GM15510 (cell line): ENCODE data around the gene FHDC1.

ENCODE experiments used
- POLR2A ChIP-seq: IDR thresholded peaks from 3 replicates; pipeline ENCODE4 v1.6.1; 2011; ENCODE audit warnings: borderline replicate concordance; ENCODE audit not compliant: insufficient read length; ENCODE audit errors: extremely low read depth

Gene FHDC1

GRCh38 chr4:152928286-152928685 is 7.8 kb upstream of the FHDC1 start:
- no peak for TF ChIP-seq POLR2A

- no peak for TF ChIP-seq POLR2A
Observed at GRCh38 chr4:152929888-152930287, 6.2 kb upstream of the FHDC1 start.

- TF ChIP-seq POLR2A: no peak
Observed at GRCh38 chr4:152935143-152935542, 980 bp upstream of the FHDC1 start.

GRCh38 chr4:152936446-152937335 is 568 bp downstream of the FHDC1 start:
- TF ChIP-seq POLR2A: no peak

- TF ChIP-seq POLR2A: no peak
Observed at GRCh38 chr4:152937336-152938236, 1.5 kb downstream of the FHDC1 start.

GRCh38 chr4:152938237-152938947 is 2.3 kb downstream of the FHDC1 start:
- no peak for TF ChIP-seq POLR2A

GRCh38 chr4:152939621-152940020 is 3.5 kb downstream of the FHDC1 start:
- TF ChIP-seq POLR2A: no peak

- TF ChIP-seq POLR2A: no peak
Observed at GRCh38 chr4:152940461-152940860, 4.3 kb downstream of the FHDC1 start.

GRCh38 chr4:152941411-152941810 is 5.3 kb downstream of the FHDC1 start:
- no peak for TF ChIP-seq POLR2A

GRCh38 chr4:152942346-152942745 is 6.2 kb downstream of the FHDC1 start:
- no peak for TF ChIP-seq POLR2A

GRCh38 chr4:152943672-152944071 is 7.5 kb downstream of the FHDC1 start:
- no peak for TF ChIP-seq POLR2A

GRCh38 chr4:152944666-152945320 is 8.7 kb downstream of the FHDC1 start:
- TF ChIP-seq POLR2A: no peak

GRCh38 chr4:152945639-152946038 is 9.5 kb downstream of the FHDC1 start:
- TF ChIP-seq POLR2A: no peak

GRCh38 chr4:152946446-152946845 is 10.3 kb downstream of the FHDC1 start:
- no peak for TF ChIP-seq POLR2A
